ENCODE data around the gene DLX5. TPM values are rescaled to one million over a fixed set of nuclear protein-coding genes. Genes with fewer than 3 reads are reported as not detected.
"Not testable (repeated sequence)": the region's sequence is repeated elsewhere in the genome, so short reads cannot be mapped to it uniquely, and the experiment has no call there.

The DLX5 gene
- total RNA-seq (0.13 TPM), polyA plus RNA-seq (ENCODE audit: insufficient read depth in 1 of 8, insufficient read length in 8 of 8, low replicate concordance in 1 of 8) (1 to 10 TPM in 1 of 8 donors, under 1 TPM in 5, not detected in 2; 0.12 to 2.1 (median 0.35) TPM)
- long read RNA-seq, donor 1 = 0 reads
- long read RNA-seq, donor 2 = 0 reads
- long read RNA-seq, donor 3 = 0 reads
- long read RNA-seq, donor 4 = 0 reads
- long read RNA-seq, donor 5 = 0 reads
- long read RNA-seq, donor 6 = 0 reads
- long read RNA-seq, donor 7 = 0 reads
- long read RNA-seq, donor 8 = 0 reads
- long read RNA-seq, donor 9 = 0 reads
- long read RNA-seq, donor 10, partial matches to known transcripts = 0 of 1 reads
- long read RNA-seq, donor 10, other reads (novel, unspliced or antisense) = 0 of 1 reads
- long read RNA-seq, donor 11 = 0 reads

DNA sequence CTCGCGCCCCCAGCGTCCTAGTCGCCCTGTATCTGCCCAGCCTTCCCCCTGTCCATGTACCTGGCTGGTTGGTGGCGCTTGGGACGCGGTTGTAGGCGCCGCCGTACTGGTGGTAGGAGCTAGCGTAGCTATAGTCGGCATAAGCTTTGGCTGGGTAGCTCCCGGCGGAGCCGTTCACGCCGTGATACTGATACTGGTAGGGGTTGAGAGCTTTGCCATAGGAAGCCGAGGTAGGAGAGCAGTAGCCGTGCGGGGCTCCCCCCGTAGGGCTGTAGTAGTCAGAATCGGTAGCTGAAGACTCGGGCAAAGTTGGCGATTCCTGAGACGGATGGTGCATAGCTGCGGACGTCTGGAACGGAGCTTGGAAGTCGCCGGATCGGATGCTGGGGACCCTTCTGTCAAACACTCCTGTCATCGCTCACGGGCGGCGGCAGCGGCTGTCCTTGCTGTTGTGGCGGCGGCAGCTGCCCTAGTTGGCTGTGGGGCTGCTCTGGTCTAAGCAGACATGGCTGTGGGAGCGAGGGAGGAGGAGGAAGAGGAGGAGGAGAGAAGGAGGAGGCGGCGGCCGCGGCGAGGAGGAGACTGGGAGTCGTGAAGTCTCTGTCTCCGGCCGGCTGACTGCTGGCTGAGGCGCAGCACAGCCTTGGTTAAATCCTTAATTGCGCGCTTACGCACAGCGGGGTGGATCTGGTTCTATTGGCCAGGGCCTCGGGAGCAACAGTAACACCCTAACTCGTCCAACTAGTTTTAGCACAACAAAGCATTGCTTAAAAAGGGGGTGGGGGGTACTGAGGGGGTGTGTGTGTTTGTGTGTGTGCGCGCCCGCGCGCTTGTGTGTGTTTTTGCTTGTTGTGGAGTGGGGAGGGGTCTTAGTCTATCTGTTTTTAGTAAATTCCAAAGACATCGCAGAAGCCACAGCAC is at the start of gene DLX5:
Gene DLX5, minus strand, starts transcription at position 623 of the 921 bp plus-strand sequence. Its CDS starts 208 bp downstream, at position 415.
- WGBS (ENCODE audit: insufficient coverage) = under 1% methylated on average over 41 of the region's 60 CpGs
- peak; percentile 54 for DNase-seq
- Histone ChIP-seq H3K27ac (ENCODE audit: low read length) (no peak within 1 kb of the TSS), H3K27me3 (ENCODE audit: control insufficient read depth, insufficient read depth, low read length) (peaks cover 87% of the 10 kb centered on the region), H3K36me3 (ENCODE audit: control insufficient read depth, insufficient read depth, low read length) (no peaks in the 10 kb centered on the region), H3K4me1 (ENCODE audit: control insufficient read depth, insufficient read depth, low read length) (peaks cover 34% of the 10 kb centered on the region), H3K9me3 (replicated peaks; ENCODE audit: control insufficient read depth, low read depth, low read length) (no peaks in the 10 kb centered on the region), H3K4me3 (ENCODE audit: low read length) (peak within 1 kb of the TSS; percentile 24)

DNA sequence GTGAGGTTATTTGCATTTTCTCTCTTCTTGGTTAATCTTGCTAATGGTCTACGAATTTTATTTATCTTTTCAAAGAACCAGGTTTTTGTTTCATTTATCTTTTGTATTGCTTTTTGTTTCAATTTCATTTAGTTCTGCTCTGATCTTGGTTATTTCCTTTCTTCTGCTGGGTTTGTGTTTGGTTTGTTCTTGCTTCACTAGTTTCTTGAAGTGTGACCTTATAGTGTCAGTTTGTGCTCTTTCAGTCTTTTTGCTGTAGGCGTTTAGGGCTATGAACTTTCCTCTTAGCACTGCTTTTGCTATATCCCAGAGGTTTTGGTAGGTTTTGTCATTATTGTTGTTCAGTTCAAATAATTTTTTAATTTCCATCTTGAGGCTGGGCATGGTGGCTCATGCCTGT is 47.4 kb upstream of the DLX5 start:
- not testable (repeated sequence) for H3K4me3 ChIP-seq (ENCODE audit: low read length); DNase-seq; H3K27me3 ChIP-seq (ENCODE audit: control insufficient read depth, insufficient read depth, low read length); H3K36me3 ChIP-seq (ENCODE audit: control insufficient read depth, insufficient read depth, low read length); H3K4me1 ChIP-seq (ENCODE audit: control insufficient read depth, insufficient read depth, low read length); H3K27ac ChIP-seq (ENCODE audit: low read length); H3K9me3 ChIP-seq (replicated peaks; ENCODE audit: control insufficient read depth, low read depth, low read length)
- WGBS (ENCODE audit: insufficient coverage) = no CpG with 5 or more reads among the region's 2 CpGs

DNA sequence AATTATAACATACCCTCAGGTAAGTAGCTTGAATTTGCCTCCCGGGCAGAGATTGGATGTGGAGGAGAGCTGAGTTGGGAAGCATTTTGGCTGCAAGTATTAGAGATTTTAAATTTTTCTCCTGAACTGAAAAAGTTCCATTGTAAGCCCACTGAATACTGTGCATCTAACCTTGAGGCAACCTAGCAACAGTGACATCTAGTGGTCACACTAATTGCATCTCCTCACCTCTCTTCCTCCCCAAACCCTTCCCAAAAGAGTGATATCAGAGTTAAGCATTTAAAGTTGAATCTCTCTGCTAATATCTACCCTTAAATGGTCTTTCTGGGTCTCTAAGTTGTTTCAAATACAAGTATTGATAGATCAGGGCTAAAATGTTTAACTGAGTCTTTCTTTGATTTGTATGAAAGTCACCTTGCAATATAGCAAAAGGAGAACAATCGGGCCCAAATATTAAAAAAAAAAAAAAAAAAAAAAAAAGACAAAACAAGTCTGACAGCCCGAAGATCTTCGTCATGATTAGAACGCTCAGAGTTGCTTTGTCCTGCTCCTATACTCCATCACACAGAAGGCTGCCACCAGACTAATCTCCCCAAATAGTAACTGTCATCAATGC is 40.4 kb upstream of the DLX5 start:
- peak; percentile 46 for DNase-seq
- no peaks in the 10 kb centered on the region for H3K27me3 ChIP-seq (ENCODE audit: control insufficient read depth, insufficient read depth, low read length)
- no peak overlapping the region for H3K4me3 ChIP-seq (ENCODE audit: low read length)
- no peaks in the 10 kb centered on the region for H3K4me1 ChIP-seq (ENCODE audit: control insufficient read depth, insufficient read depth, low read length)
- H3K9me3 ChIP-seq (replicated peaks; ENCODE audit: control insufficient read depth, low read depth, low read length) = no peaks in the 10 kb centered on the region
- WGBS (ENCODE audit: insufficient coverage) = 53% methylated on average over 2 of the region's 5 CpGs
- H3K27ac ChIP-seq (ENCODE audit: low read length) = no peak overlapping the region
- H3K36me3 ChIP-seq (ENCODE audit: control insufficient read depth, insufficient read depth, low read length) = no peaks in the 10 kb centered on the region

DNA sequence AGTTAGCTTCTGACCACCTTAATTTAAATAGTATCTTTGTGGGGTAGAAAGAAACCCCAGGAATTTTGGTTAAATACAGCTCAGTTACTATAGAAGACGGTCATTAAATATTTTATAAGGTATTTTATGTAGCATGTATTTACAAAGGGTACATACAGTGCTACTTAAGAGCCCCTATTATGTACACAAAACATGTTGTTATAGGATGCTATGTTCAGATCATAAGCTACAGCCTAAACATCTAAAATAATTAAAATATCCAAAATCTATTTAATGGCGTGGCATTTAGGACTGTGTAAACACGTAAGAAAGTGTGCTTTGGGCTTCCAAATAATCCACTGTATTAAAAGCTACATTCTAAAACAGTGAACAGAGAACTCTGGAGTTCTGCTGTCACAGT is 39.4 kb upstream of the DLX5 start:
- no CpG with 5 or more reads among the region's 3 CpGs for WGBS (ENCODE audit: insufficient coverage)
- Histone ChIP-seq H3K9me3 (replicated peaks; ENCODE audit: control insufficient read depth, low read depth, low read length) (no peaks in the 10 kb centered on the region), H3K4me3 (ENCODE audit: low read length) (no peak overlapping the region), H3K36me3 (ENCODE audit: control insufficient read depth, insufficient read depth, low read length) (no peaks in the 10 kb centered on the region), H3K4me1 (ENCODE audit: control insufficient read depth, insufficient read depth, low read length) (no peaks in the 10 kb centered on the region), H3K27me3 (ENCODE audit: control insufficient read depth, insufficient read depth, low read length) (no peaks in the 10 kb centered on the region), H3K27ac (ENCODE audit: low read length) (no peak overlapping the region)
- DNase-seq = no peak

DNA sequence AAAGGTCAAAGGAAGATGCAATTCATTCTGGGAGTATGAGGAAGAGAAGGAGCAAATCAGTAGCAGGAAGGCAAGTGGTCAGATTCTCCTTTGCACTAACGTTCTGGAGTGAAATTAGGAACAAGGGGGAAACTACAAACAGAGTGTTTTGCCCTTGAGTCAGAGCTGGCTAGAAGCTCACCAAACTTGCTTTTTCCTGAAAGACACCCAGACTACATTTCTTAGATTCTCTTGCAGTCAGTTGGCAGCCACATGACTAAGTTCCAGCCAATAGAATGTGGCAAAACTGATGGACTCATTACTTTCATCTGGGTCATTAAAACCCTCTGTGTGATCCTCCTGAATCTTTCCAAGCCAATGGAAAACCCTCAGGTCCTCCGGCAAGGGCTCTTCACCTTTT is 18.6 kb upstream of the DLX5 start:
- Histone ChIP-seq H3K27me3 (ENCODE audit: control insufficient read depth, insufficient read depth, low read length) (no peaks in the 10 kb centered on the region), H3K4me1 (ENCODE audit: control insufficient read depth, insufficient read depth, low read length) (no peaks in the 10 kb centered on the region), H3K4me3 (ENCODE audit: low read length) (no peak overlapping the region), H3K9me3 (replicated peaks; ENCODE audit: control insufficient read depth, low read depth, low read length) (no peaks in the 10 kb centered on the region), H3K36me3 (ENCODE audit: control insufficient read depth, insufficient read depth, low read length) (no peaks in the 10 kb centered on the region), H3K27ac (ENCODE audit: low read length) (no peak overlapping the region)
- WGBS (ENCODE audit: insufficient coverage) = 60% methylated on average over 1 of the region's 2 CpGs
- no peak for DNase-seq

DNA sequence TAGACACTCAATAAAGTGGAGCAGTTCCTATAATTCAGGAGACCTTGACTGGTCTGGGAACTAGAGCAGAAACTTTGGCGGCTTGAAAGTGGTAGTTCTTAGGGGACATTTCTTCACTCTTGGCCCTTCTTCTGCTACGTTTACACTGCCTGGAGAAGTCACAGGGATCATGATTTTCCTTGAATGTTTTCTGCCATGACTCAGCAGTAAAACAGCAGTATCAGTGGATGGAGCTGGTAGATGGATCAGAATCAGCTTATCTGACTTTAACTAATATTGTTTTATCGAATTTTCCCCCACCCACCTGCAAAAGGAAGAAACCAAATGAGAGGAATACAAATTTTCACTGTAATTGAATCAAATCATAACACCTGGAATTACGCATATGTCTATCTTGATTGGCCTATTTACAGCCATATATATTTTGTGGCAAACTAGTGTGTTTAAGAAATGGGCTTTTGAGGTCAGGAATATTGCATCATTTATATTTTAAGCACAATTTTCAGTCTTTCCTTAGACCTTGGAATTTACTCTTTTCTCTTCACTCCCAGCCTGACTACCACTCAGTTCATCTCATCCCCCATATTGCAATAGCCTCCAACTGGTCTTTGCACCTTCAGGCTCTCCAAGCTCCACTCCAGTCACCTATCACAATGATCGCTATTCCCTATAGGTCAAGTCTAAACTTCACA is 14.9 kb upstream of the DLX5 start:
- Histone ChIP-seq H3K9me3 (replicated peaks; ENCODE audit: control insufficient read depth, low read depth, low read length) (no peaks in the 10 kb centered on the region), H3K36me3 (ENCODE audit: control insufficient read depth, insufficient read depth, low read length) (no peaks in the 10 kb centered on the region), H3K27ac (ENCODE audit: low read length) (no peak overlapping the region), H3K4me3 (ENCODE audit: low read length) (no peak overlapping the region), H3K27me3 (ENCODE audit: control insufficient read depth, insufficient read depth, low read length) (no peaks in the 10 kb centered on the region), H3K4me1 (ENCODE audit: control insufficient read depth, insufficient read depth, low read length) (no peaks in the 10 kb centered on the region)
- DNase-seq = no peak
- 86% methylated on average over 2 of the region's 5 CpGs for WGBS (ENCODE audit: insufficient coverage)

DNA sequence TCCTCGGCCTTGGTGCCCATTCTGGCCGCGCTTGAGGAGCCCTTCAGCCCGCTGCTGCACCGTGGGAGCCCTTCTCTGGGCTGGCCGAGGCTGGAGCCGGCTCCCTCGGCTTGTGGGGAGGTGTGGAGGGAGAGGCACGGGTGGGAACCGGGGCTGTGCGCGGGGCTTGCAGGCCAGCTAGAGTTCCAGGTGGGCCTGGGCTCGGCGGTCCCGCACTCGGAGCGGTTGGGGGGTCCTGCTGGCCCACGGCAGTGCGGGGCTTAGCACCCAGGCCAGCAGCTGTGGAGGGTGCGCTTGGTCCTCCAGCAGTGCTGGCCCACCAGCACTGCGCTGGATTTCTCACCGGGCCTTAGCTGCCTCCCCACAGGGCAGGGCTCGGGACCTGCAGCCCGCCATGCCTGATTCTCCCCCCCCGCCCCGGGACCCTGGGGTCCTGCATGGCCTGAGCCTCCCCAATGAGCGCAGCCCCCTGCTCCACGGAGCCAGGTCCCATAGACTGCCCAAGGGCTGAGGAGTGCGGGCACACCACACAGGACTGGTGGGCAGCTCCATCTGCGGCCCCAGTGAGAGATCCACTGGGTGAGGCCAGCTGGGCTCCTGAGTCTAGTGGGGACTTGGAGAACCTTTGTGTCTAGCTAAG is 9.7 kb upstream of the DLX5 start:
- H3K4me1 ChIP-seq (ENCODE audit: control insufficient read depth, insufficient read depth, low read length); H3K36me3 ChIP-seq (ENCODE audit: control insufficient read depth, insufficient read depth, low read length); H3K4me3 ChIP-seq (ENCODE audit: low read length); H3K9me3 ChIP-seq (replicated peaks; ENCODE audit: control insufficient read depth, low read depth, low read length); DNase-seq; H3K27me3 ChIP-seq (ENCODE audit: control insufficient read depth, insufficient read depth, low read length); H3K27ac ChIP-seq (ENCODE audit: low read length): not testable (repeated sequence)
- WGBS (ENCODE audit: insufficient coverage) = 94% methylated on average over 19 of the region's 30 CpGs

DNA sequence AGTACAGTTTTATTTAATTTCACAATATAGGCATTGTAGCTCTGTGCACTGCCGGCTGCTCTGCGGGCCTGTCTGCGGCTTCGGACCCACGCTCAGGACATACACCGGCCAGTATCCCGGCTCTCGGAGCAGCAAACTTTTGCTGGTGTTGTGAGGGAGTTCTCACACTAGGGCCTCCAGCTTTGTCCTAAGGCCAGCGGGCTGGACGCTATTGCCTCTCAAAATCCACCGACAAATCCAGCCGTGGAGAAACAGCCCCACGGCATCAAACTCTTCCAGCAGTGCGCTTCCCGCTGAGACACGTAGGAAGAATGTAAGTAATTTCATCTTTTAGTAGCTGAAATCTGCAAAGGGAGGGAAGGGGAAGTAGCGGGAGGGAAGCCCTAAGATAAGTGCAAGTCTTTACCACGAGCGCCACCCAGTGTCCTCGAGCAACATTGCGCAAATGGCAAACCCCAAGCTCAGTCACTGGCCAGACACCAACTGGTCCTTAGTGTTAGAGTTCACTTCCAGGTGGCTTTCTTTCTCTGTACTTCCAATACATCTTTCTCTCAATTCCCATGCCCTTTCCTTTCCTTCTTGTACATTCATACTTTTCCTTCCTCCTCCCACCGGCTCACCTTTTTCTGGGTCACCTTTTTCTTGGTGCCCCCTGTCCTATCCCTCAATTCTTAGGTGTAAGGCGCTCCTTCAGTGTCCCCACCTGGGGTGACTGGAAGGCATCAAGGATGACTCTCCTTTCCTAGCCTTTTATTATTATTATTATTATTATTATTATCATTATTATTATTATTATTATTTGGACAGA is 3.0 kb upstream of the DLX5 start:
- H3K36me3 ChIP-seq (ENCODE audit: control insufficient read depth, insufficient read depth, low read length) = no peaks in the 10 kb centered on the region
- WGBS (ENCODE audit: insufficient coverage) = 0% methylated on average over 16 of the region's 23 CpGs
- no peaks in the 10 kb centered on the region for H3K9me3 ChIP-seq (replicated peaks; ENCODE audit: control insufficient read depth, low read depth, low read length)
- DNase-seq = peak; percentile 87
- peak overlapping the region; percentile 15 for H3K4me3 ChIP-seq (ENCODE audit: low read length)
- H3K27ac ChIP-seq (ENCODE audit: low read length) = no peak overlapping the region
- H3K4me1 ChIP-seq (ENCODE audit: control insufficient read depth, insufficient read depth, low read length) = peaks cover 23% of the 10 kb centered on the region
- H3K27me3 ChIP-seq (ENCODE audit: control insufficient read depth, insufficient read depth, low read length) = peaks cover 62% of the 10 kb centered on the region
